GM18519 (cell line): ENCODE data around the gene THBD.

Experiments used
- ATAC-seq: cut with Tn5 transposase; IDR thresholded peaks from one replicate; pipeline ENCODE4 v1.9.1; 2021; ENCODE audit warnings: mild to moderate bottlenecking, moderate library complexity; ENCODE audit not compliant: unreplicated experiment, low FRiP score

THBD gene

DNA sequence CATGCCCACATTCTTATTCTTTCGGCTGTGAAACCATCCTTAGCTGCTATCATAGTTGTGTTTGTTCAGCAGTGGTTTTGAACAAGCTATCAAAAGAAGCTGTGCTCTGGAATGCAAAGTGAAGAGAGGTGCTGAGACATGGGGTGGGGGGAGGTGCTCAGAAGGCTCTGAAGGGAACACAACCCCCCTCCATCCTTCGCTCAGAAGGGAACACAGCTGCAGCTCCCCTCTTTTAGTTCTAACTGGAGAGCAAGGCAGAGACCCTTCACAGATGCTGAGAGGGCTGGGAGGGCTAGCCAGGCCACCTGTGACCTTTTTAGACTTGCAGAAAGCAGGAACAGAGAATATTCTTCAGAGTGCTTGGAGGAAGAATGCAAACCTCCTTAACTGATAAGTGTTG lies 32.0 kb downstream of the THBD start:
- no peak for ATAC-seq

DNA sequence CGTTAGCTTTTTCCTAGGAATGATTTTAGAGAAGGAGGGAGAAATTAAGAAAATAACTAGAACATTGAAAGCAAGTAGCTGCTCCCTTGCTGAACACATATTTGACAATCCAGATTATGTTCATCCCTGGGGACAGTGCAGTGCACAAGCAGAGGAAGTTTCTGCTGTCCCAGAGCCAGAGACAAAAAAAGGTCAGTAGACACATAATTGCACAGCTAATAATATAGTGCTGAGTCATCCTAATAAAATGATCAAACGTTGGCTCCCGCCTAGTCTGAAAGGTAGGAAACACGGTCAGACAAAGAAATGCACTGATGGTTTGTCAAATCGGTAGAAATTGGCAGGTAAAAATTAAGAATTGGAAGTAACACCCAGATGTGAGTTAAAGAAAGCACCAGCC lies 36.0 kb downstream of the THBD start:
- ATAC-seq = no peak

DNA sequence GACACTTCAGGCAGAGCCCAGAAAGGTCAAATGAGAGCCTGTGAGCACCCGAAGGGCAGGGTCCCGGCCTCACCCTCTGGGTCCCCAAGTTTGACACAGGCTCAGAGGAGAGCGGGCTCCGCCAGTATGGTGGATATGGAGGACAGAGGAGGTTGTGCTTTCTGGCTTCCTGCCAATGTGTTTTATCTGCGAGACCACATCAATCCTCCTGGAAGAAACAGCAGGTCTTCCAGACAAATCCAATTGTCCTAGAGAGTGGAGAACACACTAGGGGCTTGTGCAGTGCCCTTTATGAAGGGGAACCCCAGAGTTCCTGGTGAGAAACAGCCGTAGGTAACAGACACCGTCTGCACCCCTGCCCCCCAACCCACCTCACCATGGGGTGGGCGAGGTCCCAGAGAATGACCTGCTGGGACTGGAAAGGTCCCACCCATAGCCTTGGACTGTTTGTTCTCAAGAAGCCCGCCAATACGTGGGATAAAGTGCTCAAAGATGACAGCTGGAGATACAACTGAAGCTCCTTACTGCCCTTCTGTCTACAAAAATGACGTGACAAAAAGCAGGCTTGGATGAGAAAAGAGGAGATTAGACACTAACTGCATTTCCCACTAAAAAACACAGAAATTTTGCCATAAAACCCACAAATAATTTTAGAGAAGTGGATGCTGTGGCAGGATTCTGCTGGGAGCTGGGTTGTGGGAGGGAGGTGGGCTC lies 38.3 kb downstream of the THBD start:
- ATAC-seq = no peak

DNA sequence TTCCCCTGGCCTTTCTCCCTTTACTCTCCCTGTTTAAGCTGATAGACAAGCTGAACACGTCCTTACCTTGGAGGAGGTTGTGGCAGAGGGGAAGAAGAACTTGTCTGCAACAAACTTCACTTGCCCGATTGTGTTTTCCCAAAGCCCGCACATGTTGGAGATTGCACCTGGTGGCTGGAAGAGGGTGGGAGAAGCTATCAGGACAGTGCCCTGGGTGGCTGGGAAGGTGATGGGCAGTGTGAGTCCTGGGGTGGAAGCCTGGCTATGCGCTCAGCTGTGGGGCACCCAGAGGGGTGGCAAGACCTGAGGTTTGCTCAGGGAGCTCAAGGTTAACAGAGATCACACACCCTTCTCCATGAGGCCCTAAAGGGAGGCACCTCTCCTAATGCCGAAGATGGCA lies 39.4 kb downstream of the THBD start:
- no peak for ATAC-seq

DNA sequence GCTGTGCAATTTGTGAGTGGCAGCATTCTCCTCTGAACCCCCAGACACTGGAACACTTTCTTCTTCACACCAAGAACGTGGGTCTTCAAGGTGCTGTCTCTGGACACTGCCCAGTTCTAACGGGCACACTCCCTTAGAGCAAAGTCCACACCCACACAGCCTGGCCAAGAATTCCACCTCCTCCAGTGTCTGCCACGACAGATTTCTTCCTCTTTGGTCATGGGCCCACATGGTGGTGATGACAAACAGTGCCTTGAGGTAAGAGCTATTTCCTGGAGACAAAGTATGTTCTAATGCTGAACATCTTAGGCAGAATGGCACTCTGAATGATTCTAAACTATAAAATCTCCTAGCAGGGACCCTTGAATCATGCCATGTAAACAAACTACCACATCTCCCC lies 39.8 kb downstream of the THBD start:
- no peak for ATAC-seq

DNA sequence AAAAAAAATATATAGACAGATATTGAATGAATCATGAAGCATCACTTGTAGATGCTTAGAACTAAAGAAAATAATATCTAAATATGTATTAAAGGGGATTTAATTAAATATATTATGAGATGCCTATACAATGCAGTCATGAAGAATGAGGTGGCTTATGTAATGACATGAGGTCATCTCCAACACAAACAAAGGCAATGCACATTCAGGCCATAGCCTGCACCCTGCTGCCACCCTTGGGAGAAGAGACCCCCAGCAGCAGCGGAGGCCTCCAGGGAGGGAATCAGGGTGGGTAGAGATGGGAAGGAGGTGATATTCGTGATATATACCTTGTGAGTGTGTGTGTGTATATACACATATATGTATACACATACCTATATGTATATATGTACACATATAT lies 40.8 kb downstream of the THBD start:
- no peak for ATAC-seq

DNA sequence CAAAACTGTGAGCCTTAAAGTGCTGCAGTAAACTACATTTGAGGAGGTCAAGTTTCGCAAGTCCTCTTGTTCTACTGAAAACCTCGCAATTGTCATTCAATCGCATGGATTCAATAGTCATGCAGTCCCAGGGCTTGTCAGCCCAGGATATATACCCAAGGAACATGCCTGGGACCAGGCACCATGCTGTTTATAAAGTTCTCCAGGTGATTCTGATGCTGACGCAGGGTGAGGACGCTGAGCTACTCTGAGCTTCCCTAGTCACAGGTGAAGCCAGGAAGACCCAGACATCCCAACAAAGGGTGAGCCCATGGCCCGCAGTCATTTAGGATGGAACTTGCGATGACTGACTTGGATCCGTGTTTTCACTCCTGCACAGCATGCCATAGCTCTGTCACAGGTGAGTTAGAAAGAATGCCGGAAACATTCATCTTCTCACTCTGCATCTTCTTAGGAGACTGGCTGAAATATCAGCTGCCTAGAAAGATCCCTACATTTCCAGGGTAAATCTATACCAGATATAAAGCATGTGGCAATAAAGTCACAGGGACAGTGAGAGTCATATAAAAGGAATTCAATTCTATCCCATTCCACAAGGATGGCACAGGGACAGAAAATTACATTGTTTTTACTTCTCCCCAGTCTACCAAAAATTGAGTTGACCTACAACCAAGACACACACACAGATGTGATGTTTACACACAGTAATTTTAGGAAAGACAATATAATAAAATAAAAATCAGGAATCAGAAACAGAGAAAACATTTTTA lies 41.4 kb downstream of the THBD start:
- ATAC-seq = no peak

DNA sequence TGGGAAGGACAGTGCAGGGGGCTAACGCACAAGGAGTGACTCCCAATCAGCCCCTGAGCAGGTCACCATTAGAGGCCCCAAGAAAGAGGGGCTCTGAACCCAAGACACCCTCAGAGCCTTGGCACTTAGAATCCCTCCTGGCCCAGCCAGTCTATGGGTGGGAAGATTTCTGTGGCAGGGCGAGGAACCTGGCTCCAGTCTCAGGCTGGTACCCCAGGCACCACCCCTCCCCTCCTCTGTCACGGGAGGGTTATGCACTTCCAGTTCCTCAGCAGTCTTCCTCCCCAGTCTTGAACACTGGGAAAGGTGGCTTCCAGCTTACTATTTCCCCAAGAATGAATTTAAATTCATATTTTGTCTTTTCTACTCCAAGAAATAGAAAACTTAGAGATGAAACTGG lies 42.0 kb downstream of the THBD start:
- ATAC-seq = no peak

DNA sequence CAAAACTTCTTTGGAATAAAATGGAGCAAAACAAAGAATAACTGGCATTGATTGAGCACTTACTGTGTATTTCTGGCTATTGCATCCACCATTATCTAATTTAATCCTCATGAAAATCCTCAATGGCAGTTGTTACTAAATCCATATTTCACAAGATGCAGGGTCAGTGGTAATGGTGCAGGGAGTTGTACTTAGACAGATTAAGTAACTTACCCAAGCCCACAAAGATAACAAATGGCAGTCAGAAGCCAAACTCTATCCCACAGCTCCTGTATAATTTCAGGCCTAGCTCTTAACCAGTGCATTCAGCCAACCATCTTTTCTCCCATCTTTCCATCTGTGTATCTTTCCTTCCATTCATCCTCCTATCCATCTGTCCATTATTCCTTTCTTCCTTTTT lies 43.7 kb downstream of the THBD start:
- no peak for ATAC-seq

DNA sequence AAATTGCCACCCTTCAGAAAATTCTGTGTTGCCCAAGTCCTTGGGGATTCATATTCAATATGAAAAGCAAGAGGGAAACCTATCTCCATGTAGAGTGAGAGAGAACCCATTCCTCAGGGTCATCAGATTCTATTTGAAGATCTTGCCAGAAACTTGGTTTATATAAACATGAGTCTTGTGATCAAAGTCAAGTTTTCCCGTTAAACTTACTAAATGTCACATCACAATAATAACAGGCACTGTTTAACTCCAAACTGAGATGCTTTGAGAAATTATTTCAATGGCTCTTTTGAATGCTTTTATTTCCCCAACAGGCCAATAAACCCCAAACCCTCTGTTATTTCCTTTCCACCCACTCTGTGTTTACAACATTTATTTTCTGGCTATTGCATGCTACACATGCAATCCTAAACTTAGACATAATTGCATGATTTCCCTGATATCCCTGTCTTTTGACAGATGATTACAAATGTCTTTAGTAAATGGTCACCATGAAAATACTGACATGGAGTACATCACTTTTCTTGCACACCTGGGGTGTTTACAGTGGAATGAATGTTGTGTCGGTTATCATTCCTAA lies 45.5 kb downstream of the THBD start:
- ATAC-seq = no peak

DNA sequence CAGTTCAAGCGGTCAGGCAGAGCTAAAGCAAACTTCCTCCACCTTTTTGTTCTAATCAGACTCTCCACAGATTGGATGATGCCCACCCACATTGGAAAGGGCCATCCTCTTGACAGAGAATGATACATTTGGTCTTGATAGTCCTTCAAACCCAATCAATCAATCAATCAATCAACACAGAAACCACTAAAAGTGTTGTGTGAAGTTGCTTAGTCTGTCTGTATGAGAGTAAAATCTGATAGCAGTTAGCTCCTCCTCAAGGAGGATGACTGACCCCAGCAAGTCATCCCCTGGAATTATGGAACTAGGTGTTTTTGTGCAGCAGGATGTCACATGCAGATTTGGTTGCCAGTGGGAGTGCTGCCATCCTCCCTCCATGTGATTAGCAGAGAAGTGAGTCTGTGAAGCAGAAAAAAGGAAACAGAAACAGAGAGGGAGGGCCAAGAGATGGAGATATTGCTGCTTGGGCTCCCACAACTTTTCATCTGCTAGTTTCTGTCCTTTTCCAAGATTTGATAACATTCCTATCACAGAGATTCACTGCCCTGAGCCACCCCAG lies 46.3 kb downstream of the THBD start:
- no peak for ATAC-seq

DNA sequence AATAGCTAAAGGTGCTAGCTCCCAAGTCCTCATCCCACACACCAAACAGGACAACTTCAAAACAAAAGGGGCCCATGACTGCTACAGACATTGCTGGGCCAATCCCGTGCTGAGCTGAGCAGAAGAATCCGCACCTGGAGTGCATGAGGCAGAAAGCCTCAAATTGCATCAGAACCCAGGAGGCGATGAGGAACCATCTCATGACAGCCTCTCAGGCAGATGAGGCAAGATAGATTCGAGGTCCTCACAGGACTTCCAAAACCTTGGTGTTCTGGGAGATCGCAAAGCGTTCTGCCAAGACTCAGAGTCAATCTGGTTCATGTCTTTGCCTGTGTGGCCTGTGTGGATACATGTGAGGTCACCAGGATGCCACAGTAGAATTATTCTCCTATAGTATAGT lies 47.2 kb downstream of the THBD start:
- ATAC-seq = no peak

DNA sequence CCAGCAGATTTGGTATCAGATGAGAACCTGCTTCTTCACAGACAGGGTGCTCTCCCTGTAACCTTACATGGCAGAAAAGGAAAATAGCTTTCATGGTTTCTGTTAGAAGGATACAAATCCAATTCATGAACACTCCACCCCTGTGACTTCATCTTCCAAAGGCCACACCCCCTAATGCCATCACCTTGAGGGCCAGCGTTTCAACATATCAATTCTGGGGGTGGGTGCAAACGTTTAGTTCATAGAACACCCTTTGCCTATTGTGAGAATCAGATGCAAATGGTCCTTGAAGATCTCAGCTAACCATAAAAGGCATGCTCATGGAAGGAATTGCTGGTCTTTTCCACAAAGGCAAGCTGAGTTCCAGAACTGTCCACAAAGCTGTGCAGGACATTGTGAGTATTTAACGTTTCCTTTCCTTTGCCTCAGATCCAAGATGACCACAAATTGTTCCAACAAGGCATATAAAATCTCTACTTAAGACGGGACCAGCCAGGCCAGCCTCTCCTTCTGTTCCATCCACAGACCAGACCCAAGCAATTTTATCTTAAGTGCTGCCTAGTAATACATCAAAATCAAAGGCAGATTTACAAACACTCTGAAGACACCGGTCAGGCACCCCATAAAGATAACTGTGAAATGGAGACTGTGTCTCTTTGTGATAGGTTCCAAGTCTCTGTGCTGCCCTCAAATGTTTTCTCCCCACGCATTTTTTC lies 49.1 kb downstream of the THBD start:
- ATAC-seq = no peak

DNA sequence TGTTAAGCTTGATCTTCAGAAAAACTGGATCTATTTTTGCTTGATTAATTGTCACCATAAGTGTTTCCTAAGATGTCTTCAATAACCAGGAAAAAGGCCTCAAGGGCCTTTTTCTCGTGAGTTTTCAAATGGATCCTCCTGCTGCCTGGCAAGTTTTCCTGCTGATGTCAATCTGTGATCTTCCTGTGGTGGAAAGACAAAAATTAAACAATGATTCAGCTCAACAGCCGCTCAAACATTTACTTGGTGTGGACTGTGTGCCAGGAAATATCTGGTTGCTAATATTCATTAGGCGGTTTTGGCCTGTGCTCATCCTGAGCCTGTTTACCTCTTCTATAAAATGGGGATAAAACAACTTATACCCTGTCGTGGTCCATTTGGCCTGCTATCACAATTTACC lies 49.7 kb downstream of the THBD start:
- ATAC-seq = no peak

DNA sequence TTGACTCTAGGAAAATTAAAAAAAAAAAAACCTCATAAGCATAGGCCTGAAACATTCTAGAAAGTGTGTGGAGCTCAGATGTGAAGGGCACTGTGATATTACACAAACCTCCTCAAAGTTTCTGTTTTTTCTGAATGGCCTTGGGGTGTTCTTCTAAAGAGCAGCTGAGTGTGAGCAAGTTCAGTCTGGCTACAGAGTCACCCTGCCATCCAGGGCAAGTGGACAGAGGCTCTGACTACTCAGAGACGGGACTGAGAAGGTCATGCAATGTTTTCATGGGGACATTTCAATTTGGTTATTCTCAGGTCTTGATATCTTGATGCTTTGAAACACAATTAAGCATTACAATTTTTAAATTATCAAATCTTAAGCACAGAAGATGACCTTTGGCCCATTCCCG lies 51.0 kb downstream of the THBD start:
- no peak for ATAC-seq

DNA sequence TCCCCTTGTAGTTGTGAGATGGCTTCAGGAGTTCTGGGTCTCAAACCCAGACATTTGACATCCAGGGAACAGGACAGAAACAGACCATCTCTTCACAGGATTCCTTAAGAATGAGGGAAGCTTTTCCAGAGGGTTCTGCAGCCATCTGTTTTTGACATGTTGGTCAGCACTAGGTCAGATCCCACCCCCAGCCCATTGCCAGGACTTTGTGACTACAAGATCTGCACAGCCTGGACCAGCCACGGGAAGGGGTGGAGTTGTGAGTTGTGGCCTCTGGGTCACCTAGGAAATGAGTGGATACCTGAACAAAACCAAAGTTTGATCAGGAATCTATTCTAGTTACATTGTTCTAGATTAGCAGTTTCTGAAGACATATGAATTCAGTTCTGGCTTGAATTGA lies 53.5 kb downstream of the THBD start:
- ATAC-seq = no peak
